Measurements from ENCODE around the gene UQCR10.

GRCh38 chr22:29755889-29756288 lies 11.3 kb upstream of the UQCR10 start:
- TF ChIP-seq JUN (IDR thresholded peaks at IDR 0.05) (no peak), PBX3 (IDR thresholded peaks at IDR 0.05) (no peak), POLR2A (IDR thresholded peaks at IDR 0.05; ENCODE audit: low read length) (no peak), CTCF (IDR thresholded peaks at IDR 0.05) (no peak), JUNB (IDR thresholded peaks at IDR 0.05) (no peak), MAZ (IDR thresholded peaks at IDR 0.05; ENCODE audit: borderline replicate concordance, low read depth, low read length) (no peak)
